K562 (cell line): ENCODE data around the gene FAM120AOS. TPM values are rescaled to one million over a fixed set of nuclear protein-coding genes. Genes with fewer than 3 reads are reported as not detected.

Experiments used
- ATAC-seq: fragments of 200-7000 bp; cut with Tn5 transposase; 3 replicates; pipeline ENCODE4 v1.9.1; 2020; ENCODE audit warnings: moderate library complexity
- BruUV-seq: library from RNA; stranded (reverse); fragments of 400-500 nt; replicated peaks from 2 replicates; lab custom pipeline; 2021; lab: Mats Ljungman, UMichigan
- CTCF ChIA-PET: fragments of 300-600 bp; formaldehyde crosslinking; extraction: SDS; loops from one replicate; lab custom pipeline; 2021; ENCODE audit warnings: low intra/inter-chr PET ratio; lab: Yijun Ruan, JAX
- POLR2A ChIA-PET: fragments of 300-600, 350-650 bp; sonication (Branson Sonifier 250); formaldehyde crosslinking; extraction: SDS; loops from one replicate; lab custom pipeline; 2021; ENCODE audit warnings: antibody characterized with exemption, inconsistent platforms; lab: Yijun Ruan, JAX
- DNase-seq, 4 experiments: peaks; one replicate each; pipeline versions ENCODE4 v3.0.0 to v3.0.0-alpha.2; 2011 to 2018; ENCODE audit warnings: low spot score in 3 of 4, mixed read lengths in 3 of 4; ENCODE audit errors: extremely low read depth in 1 of 4
- FAIRE-seq: peaks from 2 replicates; lab custom pipeline; 2011; peaks lifted over from hg19 to GRCh38; lab: Jason Lieb, UNC
- H2AFZ ChIP-seq: 2 replicates; pipeline ENCODE4 v1.6.0; 2011; ENCODE audit warnings: low read depth, low read length, control low read depth, inconsistent platforms
- H3K27ac ChIP-seq: fragments of 200-600 bp; 3 replicates; pipeline ENCODE4 v1.8.0; 2011; ENCODE audit warnings: low read depth, mild to moderate bottlenecking, control low read depth, inconsistent platforms, low read length, moderate library complexity, mixed read lengths; ENCODE audit errors: extremely low read depth
- H3K27me3 ChIP-seq, 2 experiments: fragments of 300-600 bp in 1 of 2; 2 replicates in 1 of 2; 3 replicates in 1 of 2; pipeline versions ENCODE4 v1.6.0 to v1.8.0; 2011; ENCODE audit warnings: inconsistent platforms in 2 of 2, low read length in 2 of 2, mild to moderate bottlenecking in 1 of 2, mixed read lengths in 1 of 2, moderate library complexity in 1 of 2; ENCODE audit not compliant: control insufficient read depth in 2 of 2, insufficient read depth in 2 of 2
- H3K36me3 ChIP-seq: fragments of 300-600 bp; 3 replicates; pipeline ENCODE4 v1.8.0; 2011; ENCODE audit warnings: mild to moderate bottlenecking, low read length, inconsistent platforms; ENCODE audit not compliant: control insufficient read depth, insufficient read depth
- H3K4me1 ChIP-seq, 2 experiments: fragments of 200-600 bp in 1 of 2; replicated peaks in 1 of 2; 2 replicates in 1 of 2; 3 replicates in 1 of 2; pipeline versions ENCODE4 v1.5.1 to v1.8.0; 2011; ENCODE audit warnings: inconsistent platforms in 2 of 2, low read length in 2 of 2, mild to moderate bottlenecking in 1 of 2, mixed read lengths in 1 of 2, moderate library complexity in 1 of 2; ENCODE audit not compliant: control insufficient read depth in 2 of 2, insufficient read depth in 2 of 2
- H3K4me2 ChIP-seq: 2 replicates; pipeline ENCODE4 v1.6.1; 2011; ENCODE audit warnings: low read length, control low read depth, inconsistent platforms, mixed read lengths; ENCODE audit not compliant: insufficient read depth
- H3K4me3 ChIP-seq: fragments of 200-600 bp; sonication (generic), shearing (Covaris generic); 2 replicates; pipeline ENCODE4 v1.5.1; 2016; ENCODE audit warnings: control low read depth, inconsistent platforms
- H3K79me2 ChIP-seq: fragments of 200-600 bp; 3 replicates; pipeline ENCODE4 v1.8.0; 2011; ENCODE audit warnings: low read length, inconsistent platforms; ENCODE audit not compliant: control insufficient read depth, insufficient read depth
- H3K9ac ChIP-seq, 2 experiments: 2 replicates each; pipeline versions ENCODE4 v1.6.0 to v1.6.1; 2011; ENCODE audit warnings: low read depth in 2 of 2, low read length in 2 of 2, control low read depth in 1 of 2, inconsistent platforms in 1 of 2, mild to moderate bottlenecking in 1 of 2, mixed read lengths in 1 of 2; ENCODE audit not compliant: insufficient read depth in 1 of 2
- H3K9me1 ChIP-seq: one replicate; pipeline ENCODE4 v1.6.0; 2011; ENCODE audit warnings: inconsistent platforms, mild to moderate bottlenecking, low read length, moderate library complexity; ENCODE audit not compliant: control insufficient read depth, insufficient read depth
- H3K9me3 ChIP-seq: replicated peaks from 2 replicates; pipeline ENCODE4 v1.5.1; 2011; ENCODE audit warnings: low read depth, low read length, inconsistent platforms; ENCODE audit not compliant: control insufficient read depth, insufficient read depth
- H4K20me1 ChIP-seq: replicated peaks from 2 replicates; pipeline ENCODE4 v1.6.1; 2011; ENCODE audit warnings: low read length, inconsistent platforms, mixed read lengths; ENCODE audit not compliant: control insufficient read depth, insufficient read depth
- PHF21A ChIP-seq: fragments of 450-650 bp; IDR thresholded peaks from 2 replicates; pipeline ENCODE4 v1.6.1; 2017; ENCODE audit warnings: low read depth, borderline replicate concordance
- WGBS: fragments of 100-300 bp; shearing (Covaris generic); methylation state at CpG from one replicate; pipeline ENCODE4 v1.1.6; 2016; ENCODE audit warnings: low coverage, mixed read lengths; ENCODE audit not compliant: insufficient coverage; ENCODE audit errors: missing lambda C conversion rate; 5-methylcytosine and 5-hydroxymethylcytosine counted together
- in situ Hi-C: fragments of 300-500 bp; cut with MboI; formaldehyde crosslinking; loops from 4 replicates; pipeline ENCODE4 v1.15.0; 2018; ENCODE audit warnings: inconsistent platforms, mixed read lengths
- intact Hi-C: fragments of 100-400 bp; cut with micrococcal nuclease; formaldehyde crosslinking; loops from 2 replicates; pipeline ENCODE4 v1.14.2; 2022
- polyA plus RNA-seq, 8 experiments: library from polyadenylated mRNA; depleted of rRNA in 4 of 8; stranded (reverse) in 5 of 8; unstranded in 3 of 8; fragments of >200 nt; fragmentation: Nextera tagmentation in 2 of 8; fragmentation: Illumina TruSeq in 1 of 8; extraction: Ambion mirVana in 2 of 8; extraction: Trizol in 1 of 8; gene quantifications; 2 replicates each; pipeline versions ENCODE4 v1.2.1 to v1.2.3, GENCODE V29; 2011 to 2014; ENCODE audit warnings: inconsistent platforms in 1 of 8, missing spikeins in 1 of 8
- total RNA-seq, 7 experiments: library from RNA; depleted of rRNA in 6 of 7; stranded (reverse); fragments of >200 nt in 6 of 7; fragmentation: Illumina TruSeq in 2 of 7; extraction: Trizol in 2 of 7; gene quantifications; 2 replicates each; pipeline versions ENCODE4 v1.2.1 to v1.2.3, GENCODE V29; 2011 to 2021; ENCODE audit warnings: low replicate concordance in 1 of 7
- TF ChIP-seq, protein P1 (sequence below): fragments of 250-450 bp; sonication (Bioruptor Pico); IDR thresholded peaks from 2 replicates; pipeline ENCODE4 v1.5.0; 2021
- TF ChIP-seq, protein P2 (sequence below), 3 experiments: fragments of 200-800 bp in 1 of 3; sonication (Bioruptor generic) in 1 of 3; sonication (generic) in 1 of 3; formaldehyde crosslinking in 1 of 3; IDR thresholded peaks; 2 replicates each; pipeline versions ENCODE4 v1.6.1 to v1.8.0; 2016 to 2022; ENCODE audit warnings: mild to moderate bottlenecking in 2 of 3, missing compliant biosample characterization in 2 of 3, missing genetic modification characterization in 2 of 3, missing genetic modification reagents in 1 of 3
- TF ChIP-seq, protein P3 (sequence below): fragments of 200-800 bp; sonication (Bioruptor generic); IDR thresholded peaks from 2 replicates; pipeline ENCODE4 v1.6.1; 2016; ENCODE audit warnings: missing genetic modification characterization, missing compliant biosample characterization

FAM120AOS gene
- total and polyA plus RNA-seq, 9 of the 15 experiments (the other 6 are each of a cell fraction or from before 2014, with no cell fraction given) = 18.8 to 53.4 (median 41.4) TPM

DNA sequence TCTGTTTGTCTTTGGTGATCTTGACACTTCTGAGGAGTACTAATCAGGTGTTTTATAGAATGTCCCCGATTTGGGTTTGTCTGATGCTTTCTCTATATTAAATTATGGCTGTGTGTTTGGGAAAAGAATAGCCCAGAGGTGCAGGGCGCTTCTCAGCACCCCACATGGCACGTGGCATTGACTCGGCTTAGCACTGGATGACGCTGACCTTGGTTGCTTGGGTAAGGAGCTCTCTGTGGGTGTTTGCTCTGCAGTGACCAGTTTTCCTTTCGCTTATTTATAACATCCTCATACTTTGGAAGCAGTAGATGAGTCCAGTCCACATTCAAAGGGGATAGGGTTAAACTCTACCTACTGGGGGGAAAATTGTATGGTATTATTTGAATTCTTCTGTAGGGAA is 12.5 kb upstream of the FAM120AOS start:
- Histone ChIP-seq H3K27ac (no peak overlapping the region), H3K4me1 (peaks cover 8 to 31% of the 10 kb centered on the region in 2 experiments; a peak in 4 of 5 replicates), H4K20me1 (peaks cover 14% of the 10 kb centered on the region), H3K9ac (no peak overlapping the region; a peak in 1 of 4 replicates), H3K9me3 (no peaks in the 10 kb centered on the region), H3K9me1 (peaks cover 3% of the 10 kb centered on the region), H3K27me3 (no peaks in the 10 kb centered on the region), H3K36me3 (peaks cover 19% of the 10 kb centered on the region), H2AFZ (no peak overlapping the region), H3K79me2 (peaks cover 100% of the 10 kb centered on the region), H3K4me2 (no peak overlapping the region), H3K4me3 (no peak overlapping the region)
- DNase-seq = no peak
- CTCF ChIA-PET = no interaction called here
- POLR2A ChIA-PET = interaction anchor here (0.8 to 4.1 kb wide), 3 partner anchors 9 to 16 kb away, joined by 4 to 53 read pairs (median 13); partner anchors contain the start of gene FAM120AOS
- intact Hi-C loops (no loop called here), in situ Hi-C loops (no loop called here)
- FAIRE-seq = no peak
- no TSS peak for BruUV-seq
- peak; percentile 13; the same call in 2 of the 3 replicates for ATAC-seq
- WGBS = 78% methylated on average over 6 of the region's 6 CpGs
- TF ChIP-seq, protein P1, sequence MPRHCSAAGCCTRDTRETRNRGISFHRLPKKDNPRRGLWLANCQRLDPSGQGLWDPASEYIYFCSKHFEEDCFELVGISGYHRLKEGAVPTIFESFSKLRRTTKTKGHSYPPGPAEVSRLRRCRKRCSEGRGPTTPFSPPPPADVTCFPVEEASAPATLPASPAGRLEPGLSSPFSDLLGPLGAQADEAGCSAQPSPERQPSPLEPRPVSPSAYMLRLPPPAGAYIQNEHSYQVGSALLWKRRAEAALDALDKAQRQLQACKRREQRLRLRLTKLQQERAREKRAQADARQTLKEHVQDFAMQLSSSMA (CRISPR knock-in tag) = no peak
- TF ChIP-seq, protein P2, sequence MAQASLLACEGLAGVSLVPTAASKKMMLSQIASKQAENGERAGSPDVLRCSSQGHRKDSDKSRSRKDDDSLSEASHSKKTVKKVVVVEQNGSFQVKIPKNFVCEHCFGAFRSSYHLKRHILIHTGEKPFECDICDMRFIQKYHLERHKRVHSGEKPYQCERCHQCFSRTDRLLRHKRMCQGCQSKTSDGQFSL (CRISPR knock-in tag; IDR thresholded peaks at IDR 0.05) = no peak
- TF ChIP-seq, protein P2 (tag; IDR thresholded peaks at IDR 0.05) = no peak
- TF ChIP-seq, protein P3, sequence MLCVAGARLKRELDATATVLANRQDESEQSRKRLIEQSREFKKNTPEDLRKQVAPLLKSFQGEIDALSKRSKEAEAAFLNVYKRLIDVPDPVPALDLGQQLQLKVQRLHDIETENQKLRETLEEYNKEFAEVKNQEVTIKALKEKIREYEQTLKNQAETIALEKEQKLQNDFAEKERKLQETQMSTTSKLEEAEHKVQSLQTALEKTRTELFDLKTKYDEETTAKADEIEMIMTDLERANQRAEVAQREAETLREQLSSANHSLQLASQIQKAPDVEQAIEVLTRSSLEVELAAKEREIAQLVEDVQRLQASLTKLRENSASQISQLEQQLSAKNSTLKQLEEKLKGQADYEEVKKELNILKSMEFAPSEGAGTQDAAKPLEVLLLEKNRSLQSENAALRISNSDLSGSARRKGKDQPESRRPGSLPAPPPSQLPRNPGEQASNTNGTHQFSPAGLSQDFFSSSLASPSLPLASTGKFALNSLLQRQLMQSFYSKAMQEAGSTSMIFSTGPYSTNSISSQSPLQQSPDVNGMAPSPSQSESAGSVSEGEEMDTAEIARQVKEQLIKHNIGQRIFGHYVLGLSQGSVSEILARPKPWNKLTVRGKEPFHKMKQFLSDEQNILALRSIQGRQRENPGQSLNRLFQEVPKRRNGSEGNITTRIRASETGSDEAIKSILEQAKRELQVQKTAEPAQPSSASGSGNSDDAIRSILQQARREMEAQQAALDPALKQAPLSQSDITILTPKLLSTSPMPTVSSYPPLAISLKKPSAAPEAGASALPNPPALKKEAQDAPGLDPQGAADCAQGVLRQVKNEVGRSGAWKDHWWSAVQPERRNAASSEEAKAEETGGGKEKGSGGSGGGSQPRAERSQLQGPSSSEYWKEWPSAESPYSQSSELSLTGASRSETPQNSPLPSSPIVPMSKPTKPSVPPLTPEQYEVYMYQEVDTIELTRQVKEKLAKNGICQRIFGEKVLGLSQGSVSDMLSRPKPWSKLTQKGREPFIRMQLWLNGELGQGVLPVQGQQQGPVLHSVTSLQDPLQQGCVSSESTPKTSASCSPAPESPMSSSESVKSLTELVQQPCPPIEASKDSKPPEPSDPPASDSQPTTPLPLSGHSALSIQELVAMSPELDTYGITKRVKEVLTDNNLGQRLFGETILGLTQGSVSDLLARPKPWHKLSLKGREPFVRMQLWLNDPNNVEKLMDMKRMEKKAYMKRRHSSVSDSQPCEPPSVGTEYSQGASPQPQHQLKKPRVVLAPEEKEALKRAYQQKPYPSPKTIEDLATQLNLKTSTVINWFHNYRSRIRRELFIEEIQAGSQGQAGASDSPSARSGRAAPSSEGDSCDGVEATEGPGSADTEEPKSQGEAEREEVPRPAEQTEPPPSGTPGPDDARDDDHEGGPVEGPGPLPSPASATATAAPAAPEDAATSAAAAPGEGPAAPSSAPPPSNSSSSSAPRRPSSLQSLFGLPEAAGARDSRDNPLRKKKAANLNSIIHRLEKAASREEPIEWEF = no peak
- no peak for TF ChIP-seq PHF21A
